ENCODE results near the gene TTC28. TPM values are rescaled to one million over a fixed set of nuclear protein-coding genes. Genes with fewer than 3 reads are reported as not detected.
A peak's percentile ranks its signal among the peaks of the same experiment; 100 is the strongest.
"Not testable (repeated sequence)": the region's sequence is repeated elsewhere in the genome, so short reads cannot be mapped to it uniquely, and the experiment has no call there.

Gene TTC28
- total and polyA plus RNA-seq, 2 donors (not counting 1 experiment from before 2014, with no cell fraction given), result 8.2 to 31.4 TPM

DNA sequence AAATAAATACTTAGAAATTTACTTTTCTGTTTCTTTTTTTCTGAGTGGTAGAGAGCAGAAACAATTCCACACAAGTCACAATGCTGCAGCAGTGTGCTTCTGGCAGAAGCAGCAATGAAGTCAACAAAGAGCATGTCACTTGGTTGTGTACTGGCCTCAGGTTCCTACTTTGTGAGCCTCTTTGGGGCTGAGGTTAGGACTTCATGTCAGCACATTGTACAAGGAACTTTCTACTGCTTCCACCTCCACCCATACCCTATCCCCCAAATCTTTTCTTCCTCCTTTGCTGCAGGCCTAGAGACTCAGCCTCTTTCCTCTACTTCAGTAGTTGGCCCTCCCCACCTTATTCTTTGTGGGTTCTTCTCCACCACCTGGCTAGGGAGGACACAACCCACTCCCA, 507.9 kb downstream of the TTC28 start:
- Histone ChIP-seq H3K4me2 (ENCODE audit: extremely low read depth, insufficient read depth, low read length) (no peak overlapping the region), H3K9me3 (ENCODE audit: control insufficient read depth, insufficient read depth, low read depth, low read length) (no peaks in the 10 kb centered on the region), H2AFZ (ENCODE audit: low read length) (no peak overlapping the region), H3K27me3 (ENCODE audit: control insufficient read depth, insufficient read depth, low read length) (no peaks in the 10 kb centered on the region), H3K4me1 (ENCODE audit: control insufficient read depth, extremely low read depth, insufficient read depth, low read length) (no peaks in the 10 kb centered on the region), H3K4me3 (replicated peaks in 1 of 4; ENCODE audit: control extremely low read depth in 1 of 4, insufficient read depth in 1 of 4, low read depth in 3 of 4, low read length in 4 of 4) (no peak overlapping the region), H3K9ac (ENCODE audit: insufficient read depth, low read length) (no peak overlapping the region), H3K79me2 (ENCODE audit: control insufficient read depth, insufficient read depth, low read length) (no peaks in the 10 kb centered on the region), H4K20me1 (ENCODE audit: control insufficient read depth, extremely low read depth, insufficient read depth, low read length) (no peaks in the 10 kb centered on the region), H3K36me3 (ENCODE audit: control insufficient read depth, insufficient read depth, low read length) (no peaks in the 10 kb centered on the region), H3K27ac (ENCODE audit: insufficient read depth, low read length) (no peak overlapping the region)
- DNase-seq (ENCODE audit: low read depth in 2 of 2), result no peak
- TF ChIP-seq, protein P1, sequence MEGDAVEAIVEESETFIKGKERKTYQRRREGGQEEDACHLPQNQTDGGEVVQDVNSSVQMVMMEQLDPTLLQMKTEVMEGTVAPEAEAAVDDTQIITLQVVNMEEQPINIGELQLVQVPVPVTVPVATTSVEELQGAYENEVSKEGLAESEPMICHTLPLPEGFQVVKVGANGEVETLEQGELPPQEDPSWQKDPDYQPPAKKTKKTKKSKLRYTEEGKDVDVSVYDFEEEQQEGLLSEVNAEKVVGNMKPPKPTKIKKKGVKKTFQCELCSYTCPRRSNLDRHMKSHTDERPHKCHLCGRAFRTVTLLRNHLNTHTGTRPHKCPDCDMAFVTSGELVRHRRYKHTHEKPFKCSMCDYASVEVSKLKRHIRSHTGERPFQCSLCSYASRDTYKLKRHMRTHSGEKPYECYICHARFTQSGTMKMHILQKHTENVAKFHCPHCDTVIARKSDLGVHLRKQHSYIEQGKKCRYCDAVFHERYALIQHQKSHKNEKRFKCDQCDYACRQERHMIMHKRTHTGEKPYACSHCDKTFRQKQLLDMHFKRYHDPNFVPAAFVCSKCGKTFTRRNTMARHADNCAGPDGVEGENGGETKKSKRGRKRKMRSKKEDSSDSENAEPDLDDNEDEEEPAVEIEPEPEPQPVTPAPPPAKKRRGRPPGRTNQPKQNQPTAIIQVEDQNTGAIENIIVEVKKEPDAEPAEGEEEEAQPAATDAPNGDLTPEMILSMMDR (conservative IDR thresholded peaks at IDR 0.05 in 1 of 2, IDR thresholded peaks at IDR 0.05 in 1 of 2; ENCODE audit: low read depth in 1 of 2, low read length in 2 of 2), result no peak
- no peak for TF ChIP-seq EZH2 (IDR thresholded peaks at IDR 0.05; ENCODE audit: low read length, missing control alignments)

DNA sequence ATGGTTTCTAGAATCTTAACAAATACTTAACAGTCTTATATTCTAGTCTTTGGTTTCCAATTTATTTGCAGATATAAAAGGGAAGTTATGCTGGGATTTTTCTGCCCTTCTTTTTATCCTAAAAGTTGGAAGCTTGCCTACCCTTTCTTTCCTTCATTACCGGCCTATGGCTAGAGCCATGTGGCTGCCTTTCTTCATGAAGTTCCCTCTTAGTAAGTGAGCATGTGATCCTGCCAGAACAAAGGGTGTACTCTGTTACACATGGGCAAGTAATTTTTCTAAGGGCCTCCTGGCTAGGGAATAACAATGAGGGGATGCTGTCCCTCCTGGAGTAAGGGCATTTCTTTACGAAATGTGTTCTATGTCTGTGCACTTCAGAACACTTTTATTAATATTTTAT, 508.5 kb downstream of the TTC28 start:
- Histone ChIP-seq H3K27me3 (ENCODE audit: control insufficient read depth, insufficient read depth, low read length) (no peaks in the 10 kb centered on the region), H3K4me2 (ENCODE audit: extremely low read depth, insufficient read depth, low read length) (no peak overlapping the region), H3K4me1 (ENCODE audit: control insufficient read depth, extremely low read depth, insufficient read depth, low read length) (no peaks in the 10 kb centered on the region), H3K36me3 (ENCODE audit: control insufficient read depth, insufficient read depth, low read length) (no peaks in the 10 kb centered on the region), H3K9ac (ENCODE audit: insufficient read depth, low read length) (no peak overlapping the region), H3K4me3 (replicated peaks in 1 of 4; ENCODE audit: control extremely low read depth in 1 of 4, insufficient read depth in 1 of 4, low read depth in 3 of 4, low read length in 4 of 4) (no peak overlapping the region), H2AFZ (ENCODE audit: low read length) (no peak overlapping the region), H3K79me2 (ENCODE audit: control insufficient read depth, insufficient read depth, low read length) (no peaks in the 10 kb centered on the region), H4K20me1 (ENCODE audit: control insufficient read depth, extremely low read depth, insufficient read depth, low read length) (no peaks in the 10 kb centered on the region), H3K27ac (ENCODE audit: insufficient read depth, low read length) (no peak overlapping the region), H3K9me3 (ENCODE audit: control insufficient read depth, insufficient read depth, low read depth, low read length) (no peaks in the 10 kb centered on the region)
- no peak for TF ChIP-seq EZH2 (IDR thresholded peaks at IDR 0.05; ENCODE audit: low read length, missing control alignments)
- TF ChIP-seq, protein P1 (conservative IDR thresholded peaks at IDR 0.05 in 1 of 2, IDR thresholded peaks at IDR 0.05 in 1 of 2; ENCODE audit: low read depth in 1 of 2, low read length in 2 of 2), result no peak
- DNase-seq (ENCODE audit: low read depth in 2 of 2), result peak; percentile 14 to 51

DNA sequence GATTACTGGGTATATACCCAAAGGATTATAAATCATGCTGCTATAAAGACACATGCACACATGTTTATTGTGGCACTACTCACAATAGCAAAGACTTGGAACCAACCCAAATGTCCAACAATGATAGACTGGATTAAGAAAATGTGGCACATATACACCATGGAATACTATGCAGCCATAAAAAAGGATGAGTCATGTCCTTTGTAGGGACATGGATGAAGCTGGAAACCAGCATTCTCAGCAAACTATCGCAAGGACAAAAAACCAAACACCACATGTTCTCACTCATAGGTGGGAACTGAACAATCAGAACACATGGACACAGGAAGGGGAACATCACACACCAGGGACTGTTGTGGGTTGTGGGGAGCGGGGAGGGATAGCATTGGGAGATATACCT, 510.3 kb downstream of the TTC28 start:
- DNase-seq (ENCODE audit: low read depth in 2 of 2); H3K9ac ChIP-seq (ENCODE audit: insufficient read depth, low read length): not testable (repeated sequence)

More for the DNA sequence above, 510.3 kb downstream of the TTC28 start:
- H3K4me3 ChIP-seq (replicated peaks in 1 of 4; ENCODE audit: control extremely low read depth in 1 of 4, insufficient read depth in 1 of 4, low read depth in 3 of 4, low read length in 4 of 4); H3K4me2 ChIP-seq (ENCODE audit: extremely low read depth, insufficient read depth, low read length); H4K20me1 ChIP-seq (ENCODE audit: control insufficient read depth, extremely low read depth, insufficient read depth, low read length); H3K27me3 ChIP-seq (ENCODE audit: control insufficient read depth, insufficient read depth, low read length); H3K27ac ChIP-seq (ENCODE audit: insufficient read depth, low read length); H3K79me2 ChIP-seq (ENCODE audit: control insufficient read depth, insufficient read depth, low read length); H3K4me1 ChIP-seq (ENCODE audit: control insufficient read depth, extremely low read depth, insufficient read depth, low read length); H2AFZ ChIP-seq (ENCODE audit: low read length); H3K9me3 ChIP-seq (ENCODE audit: control insufficient read depth, insufficient read depth, low read depth, low read length); H3K36me3 ChIP-seq (ENCODE audit: control insufficient read depth, insufficient read depth, low read length): not testable (repeated sequence)
